Activated CD8-positive, alpha-beta memory T cell treated with anti-CD3 and anti-CD28 coated beads, Interleukin-2, amount 50 U/mL, for 24 hours (primary cell): Measurements from ENCODE around the gene COL15A1.
"Not testable (repeated sequence)": the region's sequence is repeated elsewhere in the genome, so short reads cannot be mapped to it uniquely, and the experiment has no call there.

Experiments used
- DNase-seq: peaks from one replicate; pipeline ENCODE4 v3.0.0-alpha.2; 2020; ENCODE audit errors: extremely low read depth

The COL15A1 gene

GRCh38 chr9:99079542-99079941, 135.8 kb downstream of the COL15A1 start:
- no peak for DNase-seq

- no peak for DNase-seq
These were observed 139.3 kb downstream of the COL15A1 start for GRCh38 chr9:99083051-99083450.

GRCh38 chr9:99085949-99086948, 142.5 kb downstream of the COL15A1 start:
- DNase-seq, result no peak

- DNase-seq, result no peak
These were observed 143.8 kb downstream of the COL15A1 start for GRCh38 chr9:99087462-99087861.

DNA sequence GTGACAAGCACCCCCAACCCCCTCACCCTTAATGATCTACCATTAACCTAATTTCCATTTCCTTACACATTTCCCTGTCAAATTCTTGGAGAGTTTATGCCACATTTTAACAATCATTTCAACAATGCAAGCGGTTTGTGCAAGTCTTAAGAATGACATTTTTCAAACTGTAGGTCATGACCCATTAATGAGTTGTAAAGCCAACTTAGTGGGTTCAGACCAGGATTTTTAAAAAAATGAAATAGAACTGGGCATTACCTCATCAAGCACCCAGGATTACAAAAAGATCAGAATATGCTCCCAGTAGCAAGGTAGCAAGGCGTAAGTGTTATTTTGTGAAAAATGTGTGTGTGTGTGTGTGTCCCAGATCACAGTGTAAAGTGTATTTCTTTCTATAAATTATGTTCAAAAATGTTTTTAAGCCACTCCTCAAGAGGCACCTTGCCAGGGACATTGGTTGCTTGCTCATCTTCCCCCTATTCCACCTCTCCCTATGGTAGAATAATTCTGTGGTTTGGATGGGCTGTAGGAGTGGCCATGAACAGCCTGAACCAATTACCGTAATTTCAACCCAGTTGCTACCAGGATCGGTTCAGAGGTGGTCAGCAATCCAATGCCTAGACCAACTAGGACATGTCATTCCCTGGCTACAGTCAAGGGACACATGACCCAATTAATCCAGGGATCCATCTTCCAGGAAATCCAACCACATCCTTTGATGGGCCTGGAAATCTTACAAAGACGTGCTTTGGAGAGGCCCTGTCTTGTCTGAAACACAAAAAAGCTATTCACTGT, 146.8 kb downstream of the COL15A1 start:
- no peak for DNase-seq

- DNase-seq, result no peak
These were observed 149.2 kb downstream of the COL15A1 start for GRCh38 chr9:99092643-99093491.

DNA sequence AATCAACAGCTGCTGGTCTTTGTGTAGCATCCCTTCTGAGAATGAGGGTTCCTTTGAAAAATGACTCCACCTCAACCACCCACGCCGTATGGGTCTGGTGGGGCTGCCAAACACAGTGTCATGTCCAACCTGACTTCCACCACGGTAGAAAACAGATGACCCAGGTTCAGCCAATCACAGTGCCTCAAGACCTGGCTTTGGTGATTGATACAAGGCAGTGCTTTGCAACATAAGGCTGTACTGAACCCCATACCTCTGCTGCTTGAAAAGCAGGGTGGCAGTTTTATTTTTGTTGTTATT, 149.7 kb downstream of the COL15A1 start:
- DNase-seq, result no peak

GRCh38 chr9:99095565-99095964, 151.9 kb downstream of the COL15A1 start:
- no peak for DNase-seq

DNA sequence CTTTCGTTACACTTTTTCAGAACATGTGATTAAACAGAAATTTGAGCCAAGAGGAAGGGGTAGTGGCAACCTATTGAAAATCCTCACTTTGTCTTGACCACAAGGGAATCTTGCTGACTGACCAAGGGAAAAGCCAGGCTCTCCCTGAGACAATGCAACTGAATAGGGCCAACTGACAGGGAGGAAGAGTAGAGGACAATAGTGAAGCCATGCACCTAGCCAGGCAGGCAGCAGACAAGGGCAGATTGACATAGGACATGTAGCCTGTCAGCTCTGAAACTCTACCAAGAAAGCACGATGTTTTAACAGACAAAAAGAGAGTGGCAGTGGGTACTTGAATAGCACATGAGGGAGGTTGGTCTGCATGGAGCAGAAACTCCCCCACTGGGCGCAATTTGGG, 152.7 kb downstream of the COL15A1 start:
- no peak for DNase-seq

DNA sequence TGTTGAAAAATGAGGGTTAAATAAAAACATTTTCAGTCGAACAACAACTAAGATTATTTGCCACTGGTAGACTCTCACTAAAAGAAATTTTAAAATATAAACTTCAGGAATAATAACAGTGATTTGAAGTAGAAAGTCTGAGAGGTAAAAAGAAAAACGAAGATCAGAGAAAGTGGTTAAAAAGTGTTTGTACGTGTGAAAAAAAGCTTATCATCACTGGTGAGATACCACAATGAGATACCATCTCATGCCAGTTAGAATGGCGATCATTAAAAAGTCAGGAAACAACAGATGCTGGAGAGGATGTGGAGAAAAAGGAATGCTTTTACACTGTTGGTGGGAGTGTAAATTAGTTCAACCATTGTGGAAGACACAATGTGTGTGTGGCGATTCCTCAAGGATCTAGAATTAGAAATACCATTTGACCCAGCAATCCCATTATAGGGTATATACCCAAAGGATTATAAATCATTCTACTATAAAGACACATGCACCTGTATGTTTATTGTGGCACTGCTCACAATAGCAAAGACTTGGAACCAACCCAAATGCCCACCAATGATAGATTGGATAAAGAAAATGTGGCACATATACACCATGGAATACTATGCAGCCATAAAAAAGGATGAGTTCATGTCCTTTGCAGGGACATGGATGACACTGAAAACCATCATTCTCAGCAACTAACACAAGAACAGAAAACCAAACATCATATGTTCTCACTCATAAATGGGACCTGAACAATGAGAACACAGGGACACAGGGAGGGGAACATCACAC, 156.3 kb downstream of the COL15A1 start:
- not testable (repeated sequence) for DNase-seq

DNA sequence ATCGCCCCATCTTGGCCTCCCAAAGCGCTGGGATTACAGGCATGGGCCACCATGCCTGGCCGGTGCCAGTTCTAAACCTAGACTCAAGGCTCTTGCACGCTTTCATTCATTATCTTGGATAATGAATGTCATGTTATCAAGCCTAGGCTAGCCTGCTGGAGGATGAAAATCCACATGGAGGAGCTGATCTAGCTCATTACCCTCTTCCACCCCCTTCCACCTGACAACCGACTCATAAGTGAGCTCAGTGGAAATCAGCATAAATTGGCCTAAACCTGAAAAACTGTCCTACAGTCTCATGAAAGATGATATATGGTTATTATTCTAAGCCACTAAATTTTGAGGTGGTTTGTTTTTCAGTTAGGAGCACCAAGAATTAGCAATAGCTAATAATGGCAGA, 157.6 kb downstream of the COL15A1 start:
- no peak for DNase-seq

GRCh38 chr9:99101812-99102211, 158.1 kb downstream of the COL15A1 start:
- no peak for DNase-seq

GRCh38 chr9:99103054-99103895, 159.6 kb downstream of the COL15A1 start:
- no peak for DNase-seq

GRCh38 chr9:99103901-99104458, 160.3 kb downstream of the COL15A1 start:
- DNase-seq, result no peak

DNA sequence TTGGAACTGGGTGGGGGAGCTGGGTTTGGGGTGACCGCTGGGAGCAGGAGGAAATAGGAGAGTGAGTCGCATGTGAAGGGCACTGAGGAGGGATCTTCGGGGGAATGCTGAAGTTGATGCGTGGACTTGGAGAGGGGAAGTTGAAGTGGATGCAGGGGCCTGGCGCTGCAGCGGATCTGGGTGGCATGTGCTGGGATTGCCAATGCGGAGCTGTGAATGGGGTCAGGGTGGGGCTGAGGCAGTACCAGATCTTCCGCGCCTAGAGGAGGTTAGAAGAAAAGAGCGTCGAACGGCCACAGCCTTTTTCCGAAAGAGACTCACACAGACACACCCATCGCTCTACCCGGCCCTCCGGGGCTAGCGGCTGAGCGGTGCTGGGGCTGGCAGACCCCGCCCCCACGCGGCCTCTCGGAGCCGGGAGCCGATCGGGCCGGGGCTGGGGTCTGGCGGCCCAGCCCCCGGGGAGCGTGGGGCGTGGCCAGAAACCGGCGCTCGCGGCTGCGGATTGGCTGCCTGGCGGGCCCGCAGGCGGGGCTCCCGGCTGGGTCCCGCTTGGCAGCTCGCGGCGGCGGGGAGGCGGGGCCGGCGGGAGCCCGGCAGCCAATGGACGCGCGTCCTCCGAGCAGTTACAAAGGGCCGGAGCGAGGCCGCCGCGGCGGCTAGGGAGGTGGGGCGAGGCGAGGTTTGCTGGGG, 160.9 kb downstream of the COL15A1 start, which contains the start of gene TGFBR1:
Gene TGFBR1 (plus strand): TSS at position 655 of the 693 bp plus-strand sequence. CDS start 93 bp downstream, outside the sequence.
- peak; percentile 77 for DNase-seq

GRCh38 chr9:99105152-99106043, 161.7 kb downstream of the COL15A1 start:
- no peak for DNase-seq

DNA sequence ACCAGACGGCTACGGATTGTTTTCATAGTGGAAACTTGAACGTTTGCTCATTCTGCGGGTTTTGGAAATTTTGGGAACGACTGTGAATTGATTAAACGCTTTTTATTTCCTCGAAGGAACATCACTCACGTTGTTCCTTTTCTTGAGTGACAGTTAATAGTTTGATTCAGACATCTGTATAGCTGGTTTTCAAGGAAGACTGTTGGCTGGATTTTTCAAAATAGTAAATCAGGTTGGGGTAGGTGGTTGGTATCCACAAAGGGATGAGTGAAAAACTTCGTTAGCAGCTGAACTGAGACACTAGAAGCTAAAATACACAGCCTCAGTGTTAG, 162.3 kb downstream of the COL15A1 start:
- no peak for DNase-seq

DNA sequence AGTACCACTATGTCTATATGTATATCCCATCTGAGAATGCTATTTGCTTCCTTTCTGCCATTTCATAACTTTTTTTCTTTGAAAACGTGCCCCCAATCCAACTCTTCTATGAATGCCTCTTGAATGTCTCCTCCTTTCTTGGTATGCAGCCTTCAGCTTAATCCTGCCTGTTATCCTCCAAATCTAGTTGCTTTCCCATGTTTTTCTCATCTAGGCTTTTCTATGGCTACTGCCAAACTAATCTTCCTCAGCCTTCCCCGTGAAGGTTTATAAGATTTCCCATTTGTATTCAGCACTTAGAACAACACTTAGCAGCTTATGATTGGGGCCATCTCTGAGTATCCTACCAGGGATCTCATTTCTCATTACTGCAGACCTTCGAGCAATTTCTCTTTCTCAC, 163.7 kb downstream of the COL15A1 start:
- DNase-seq, result no peak
